K562 treated with DMSO at 1 percent for 24 hours (cell line): ENCODE results near the gene CELF1. TPM values are rescaled to one million over a fixed set of nuclear protein-coding genes. Genes with fewer than 3 reads are reported as not detected.

Source experiments
- total RNA-seq: library from RNA; unstranded; fragments of 300-600 nt; gene quantifications from 2 replicates; pipeline ENCODE4 v1.2.3, GENCODE V29; 2022; ENCODE audit warnings: low read depth; ENCODE audit not compliant: insufficient read depth

Gene CELF1
- 25.5 and 29.4 TPM in 2 replicates for total RNA-seq

DNA sequence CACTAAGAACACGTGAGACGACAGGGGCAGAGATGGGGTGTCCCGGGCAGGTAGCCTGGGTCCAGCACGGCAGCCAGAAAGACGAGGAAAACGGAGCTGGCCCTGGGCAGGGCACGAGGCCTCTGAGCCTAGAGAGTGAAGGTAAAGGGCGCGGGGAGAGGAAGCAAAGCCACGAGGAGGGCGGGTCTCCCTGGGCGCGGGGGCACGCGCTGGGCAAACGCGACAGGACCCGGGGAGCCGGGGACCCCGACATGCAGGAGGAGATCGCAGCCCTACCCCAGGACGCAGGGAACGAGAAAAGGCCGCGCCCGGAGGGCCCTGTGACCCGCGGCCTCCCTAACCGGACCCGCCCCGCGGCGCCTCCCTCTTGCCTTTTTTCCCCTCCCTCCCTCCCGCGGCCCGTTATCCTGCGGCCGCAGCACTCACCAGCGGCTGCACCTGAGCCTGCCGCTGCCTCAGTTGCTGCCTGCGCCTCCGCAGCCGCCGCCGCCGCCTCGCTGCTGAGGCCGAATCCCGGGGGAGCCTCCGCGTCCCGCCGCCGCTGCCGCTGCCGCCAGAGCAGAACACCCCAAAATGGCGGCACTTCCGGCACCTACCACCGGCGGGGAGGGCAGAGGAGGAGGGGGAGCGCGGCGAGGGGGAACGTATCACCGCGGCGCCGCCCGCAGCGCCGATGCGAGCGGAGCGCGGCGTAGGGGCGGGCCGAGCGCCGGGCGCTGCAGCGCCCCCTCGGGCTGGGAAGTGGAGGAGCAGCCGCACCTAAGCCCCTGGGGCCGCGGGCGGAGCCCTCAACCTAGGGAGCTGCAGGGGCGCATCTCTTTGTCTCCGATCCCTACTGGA lies at the start of gene CELF1:
Gene CELF1 (minus strand): TSS at position 567 of the 840 bp plus-strand sequence. CDS start 53,609 bp downstream, outside the sequence.

DNA sequence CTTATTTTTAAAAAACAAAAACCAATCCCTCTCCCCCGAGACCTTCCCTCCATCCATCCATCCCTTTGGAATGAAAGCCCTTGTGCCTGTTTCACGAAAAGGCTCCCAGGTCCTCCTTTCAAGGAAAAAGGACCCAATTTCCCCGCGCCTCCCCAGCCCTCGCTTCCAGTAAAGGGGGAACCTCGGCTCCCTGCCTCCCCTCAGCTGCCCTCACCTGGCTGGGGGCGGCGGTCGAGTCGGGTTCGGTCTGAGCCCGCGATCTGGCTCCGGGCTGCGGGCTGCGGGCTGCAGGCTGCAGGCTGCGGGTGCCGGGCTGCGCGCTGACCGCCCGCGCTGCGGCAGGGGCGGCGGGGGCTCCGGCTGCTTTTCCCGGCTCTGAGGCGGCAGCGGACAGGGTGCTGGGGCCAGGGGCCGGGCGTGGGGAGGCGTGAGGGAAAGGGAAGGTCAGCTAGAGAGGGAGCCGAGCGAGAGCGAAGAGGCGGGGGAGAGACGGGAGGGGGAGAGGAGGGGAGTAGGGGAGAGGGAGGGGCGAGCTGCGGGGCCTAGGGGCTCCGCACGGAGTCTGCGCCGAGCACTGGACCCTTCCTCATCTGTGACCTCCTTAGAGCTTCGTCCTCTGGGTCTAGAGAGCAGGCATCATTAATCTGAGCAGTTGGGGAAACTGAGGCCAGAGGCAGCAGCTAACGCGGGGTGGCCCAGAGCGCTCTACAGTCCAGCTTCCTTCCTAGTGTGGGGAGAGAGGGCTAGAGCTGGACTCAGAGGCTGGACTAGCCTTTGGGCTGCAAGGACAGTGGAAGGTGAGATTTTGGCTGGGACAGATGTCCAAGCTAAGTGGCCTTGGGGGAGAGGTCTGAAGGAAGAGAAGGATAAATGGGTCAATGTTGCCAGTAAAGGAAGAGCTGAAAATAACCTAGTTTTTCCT lies 41.3 kb upstream of the CELF1 start, which contains the start of gene C1QTNF4:
Gene C1QTNF4 (minus strand): TSS at position 478 of the 922 bp plus-strand sequence. CDS start 3,601 bp downstream, outside the sequence.

GRCh38 chr11:47586098-47586855 lies 33.3 kb upstream of the CELF1 start, which contains the start of gene FAM180B:
Gene FAM180B (plus strand): TSS chr11:47586678. CDS start chr11:47586769, 91 bp downstream.

DNA sequence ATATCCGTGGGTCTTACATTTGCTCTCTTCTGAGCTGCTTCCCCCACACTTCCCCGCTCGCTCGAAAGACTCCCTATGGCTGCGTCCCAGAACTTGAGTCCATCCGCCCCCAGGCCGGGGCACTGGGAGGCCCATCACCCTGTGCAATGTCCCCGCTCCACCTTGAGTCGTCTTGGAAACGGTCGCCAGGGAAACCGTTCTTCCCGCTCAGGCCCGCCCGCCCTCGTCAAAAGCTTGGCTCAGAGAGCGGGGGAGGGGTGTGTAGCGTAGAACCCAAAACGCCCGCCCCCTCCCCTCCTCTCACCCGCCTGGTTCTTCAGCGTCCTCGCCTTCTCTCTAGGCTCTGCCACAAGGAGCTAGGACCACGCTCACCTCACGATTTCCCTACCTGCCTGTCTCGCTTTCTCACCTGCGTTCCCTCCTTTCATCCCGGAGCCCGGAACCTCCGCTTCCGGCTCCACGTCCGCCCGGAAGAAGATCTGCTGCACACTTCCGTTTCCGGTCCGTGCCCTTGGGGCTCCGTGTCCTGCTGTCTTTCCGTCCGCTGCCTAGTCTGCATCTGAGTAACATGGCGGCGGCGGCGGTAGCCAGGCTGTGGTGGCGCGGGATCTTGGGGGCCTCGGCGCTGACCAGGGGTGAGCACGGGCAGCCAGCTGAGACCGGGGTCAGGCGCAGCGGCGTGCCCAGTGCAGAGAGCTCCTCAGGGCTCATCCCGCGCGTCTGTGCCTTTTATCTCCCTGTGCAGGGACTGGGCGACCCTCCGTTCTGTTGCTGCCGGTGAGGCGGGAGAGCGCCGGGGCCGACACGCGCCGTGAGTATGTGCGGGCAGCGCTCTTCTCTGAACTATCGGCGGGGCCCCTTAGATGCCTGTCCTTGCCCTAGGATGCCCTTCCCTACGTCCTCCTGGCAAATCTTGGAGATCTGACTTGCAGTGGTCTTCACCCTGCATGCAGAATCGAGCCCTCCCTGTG lies 25.9 kb upstream of the CELF1 start, which contains the start of the genes KBTBD4 and NDUFS3:
Gene KBTBD4 (minus strand): TSS at position 447 of the 971 bp plus-strand sequence. CDS start 19 bp downstream, at position 428.
Gene NDUFS3 (plus strand): TSS at position 551 of the 971 bp plus-strand sequence. CDS start 18 bp downstream, at position 569.

GRCh38 chr11:47565340-47566148 lies 12.6 kb upstream of the CELF1 start, which contains the start of gene PTPMT1:
Gene PTPMT1 (plus strand): TSS chr11:47565599. CDS start chr11:47565623, 24 bp downstream.

GRCh38 chr11:47448566-47449427 lies 104.1 kb downstream of the CELF1 start, which contains the start of gene RAPSN:
Gene RAPSN (minus strand): TSS chr11:47449136. CDS start chr11:47448964, 172 bp downstream.

DNA sequence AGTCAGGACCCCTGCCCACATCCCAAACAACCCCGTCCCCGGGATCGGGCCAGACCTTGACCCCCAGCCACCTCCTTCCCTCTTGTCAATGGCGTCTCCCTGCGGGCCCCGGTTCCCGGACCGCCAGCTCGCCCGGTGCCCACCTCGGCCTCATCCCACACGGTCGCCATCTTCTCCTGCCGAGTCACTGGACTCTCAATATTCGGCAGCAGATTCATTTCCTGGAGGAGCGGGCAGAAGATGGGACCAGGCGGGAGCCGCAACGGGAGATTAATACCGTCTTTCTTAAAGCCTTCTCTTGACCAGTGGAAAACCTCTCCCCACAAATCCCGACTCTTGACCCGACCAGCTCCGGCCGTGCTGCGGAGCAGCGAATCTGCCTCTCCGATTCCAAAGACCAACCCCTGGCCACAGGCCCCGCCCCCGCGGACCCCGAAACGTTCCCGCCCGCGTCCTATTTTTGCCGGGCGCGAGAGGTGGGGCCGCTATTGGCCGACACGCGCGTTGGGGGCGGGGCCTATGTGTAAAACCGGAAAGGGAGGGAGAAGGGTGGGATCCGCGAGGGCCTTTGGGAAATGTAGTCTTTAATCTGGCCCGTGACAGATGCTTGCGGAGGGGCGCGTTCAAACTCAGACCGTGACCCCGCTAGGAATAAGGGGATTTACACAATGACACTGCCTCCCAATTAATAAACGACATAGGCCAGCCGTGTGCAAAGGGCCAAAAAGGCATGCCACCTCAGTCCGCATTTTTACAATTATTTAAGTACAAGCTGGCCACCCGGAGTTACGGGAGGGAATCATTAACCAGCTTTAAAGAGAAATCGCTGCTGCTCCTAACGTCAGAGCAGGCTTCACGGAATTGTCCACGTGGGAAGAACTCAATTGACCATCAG lies 126.6 kb downstream of the CELF1 start, which contains the start of gene PSMC3:
Gene PSMC3 (minus strand): TSS at position 378 of the 895 bp plus-strand sequence. CDS start 160 bp downstream, at position 218.

Other genes with a start within 250 kb of the CELF1 start
- 0.07 and 0.14 TPM in 2 replicates for gene MYBPC3, start 200.4 kb downstream of the CELF1 start, total RNA-seq
- 97.0 and 98.7 TPM in 2 replicates for gene SPI1, start 174.6 kb downstream of the CELF1 start, total RNA-seq
- 36.8 and 37.2 TPM in 2 replicates for gene SLC39A13, start 144.5 kb downstream of the CELF1 start, total RNA-seq
- gene PSMC3, start 126.7 kb downstream of the CELF1 start, total RNA-seq = 257 and 263 TPM in 2 replicates
- 1.0 TPM in 1 of 2 replicates, not detected in the other for gene RAPSN, start 104.0 kb downstream of the CELF1 start, total RNA-seq
- gene PTPMT1, start 12.5 kb upstream of the CELF1 start, total RNA-seq = 148 and 158 TPM in 2 replicates
- gene KBTBD4, start 25.8 kb upstream of the CELF1 start, total RNA-seq = 14.7 and 15.5 TPM in 2 replicates
- gene NDUFS3, start 25.9 kb upstream of the CELF1 start, total RNA-seq = 186 and 187 TPM in 2 replicates
- not detected in 2 replicates for gene FAM180B, start 33.5 kb upstream of the CELF1 start, total RNA-seq
- not detected in 2 replicates for gene C1QTNF4, start 41.3 kb upstream of the CELF1 start, total RNA-seq
- gene MTCH2, start 89.4 kb upstream of the CELF1 start, total RNA-seq = 52.9 and 61.5 TPM in 2 replicates
- gene AGBL2, start 162.2 kb upstream of the CELF1 start, total RNA-seq = 0.19 and 1.1 TPM in 2 replicates
- 34.5 and 36.9 TPM in 2 replicates for gene FNBP4, start 214.2 kb upstream of the CELF1 start, total RNA-seq